AML-193 (cell line): ENCODE data around the gene MDM4.
"Not testable (repeated sequence)": the region's sequence is repeated elsewhere in the genome, so short reads cannot be mapped to it uniquely, and the experiment has no call there.

Experiments used
- DNase-seq, 2 experiments: peaks; one replicate each; lab custom pipeline; 2025; lab: John Stamatoyannopoulos, UW

MDM4 gene, protein sequence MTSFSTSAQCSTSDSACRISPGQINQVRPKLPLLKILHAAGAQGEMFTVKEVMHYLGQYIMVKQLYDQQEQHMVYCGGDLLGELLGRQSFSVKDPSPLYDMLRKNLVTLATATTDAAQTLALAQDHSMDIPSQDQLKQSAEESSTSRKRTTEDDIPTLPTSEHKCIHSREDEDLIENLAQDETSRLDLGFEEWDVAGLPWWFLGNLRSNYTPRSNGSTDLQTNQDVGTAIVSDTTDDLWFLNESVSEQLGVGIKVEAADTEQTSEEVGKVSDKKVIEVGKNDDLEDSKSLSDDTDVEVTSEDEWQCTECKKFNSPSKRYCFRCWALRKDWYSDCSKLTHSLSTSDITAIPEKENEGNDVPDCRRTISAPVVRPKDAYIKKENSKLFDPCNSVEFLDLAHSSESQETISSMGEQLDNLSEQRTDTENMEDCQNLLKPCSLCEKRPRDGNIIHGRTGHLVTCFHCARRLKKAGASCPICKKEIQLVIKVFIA

DNA sequence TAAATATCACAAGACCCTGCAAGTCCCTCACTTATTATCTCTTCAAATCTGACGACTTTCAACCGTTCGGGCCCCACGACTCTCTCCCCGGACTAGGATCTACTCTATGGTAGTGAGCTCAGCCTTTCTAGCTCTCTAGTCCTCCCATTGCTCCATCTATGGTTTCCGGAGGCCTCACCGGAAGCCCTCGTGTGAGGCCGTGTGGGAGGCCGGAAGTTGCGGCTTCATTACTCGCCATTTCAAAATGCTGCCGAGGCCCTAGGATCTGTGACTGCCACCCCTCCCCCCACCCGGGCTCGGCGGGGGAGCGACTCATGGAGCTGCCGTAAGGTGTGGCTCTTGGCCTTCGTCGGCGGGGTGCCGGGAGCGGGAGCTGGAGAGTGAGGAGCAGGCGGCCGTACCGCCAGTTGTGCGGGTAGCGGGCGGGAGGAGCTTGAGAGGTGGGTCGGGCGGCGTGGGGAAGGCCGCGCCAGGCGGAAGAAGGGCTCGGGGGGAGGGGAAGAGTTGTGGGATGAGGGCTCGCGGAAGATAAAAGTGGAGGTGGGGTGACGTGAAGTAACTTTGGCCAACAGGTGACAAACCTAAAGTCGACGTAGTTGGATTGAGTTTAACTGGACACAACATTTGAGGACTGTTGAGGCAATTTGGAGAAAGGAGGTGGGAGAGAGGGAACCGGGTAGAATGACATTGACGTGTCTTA lies at the start of gene MDM4:
MDM4 (plus strand) TSS at position 227 of the 700 bp plus-strand sequence. CDS start 9,113 bp downstream, outside the sequence.
- DNase-seq = peak; percentile 93 to 96

DNA sequence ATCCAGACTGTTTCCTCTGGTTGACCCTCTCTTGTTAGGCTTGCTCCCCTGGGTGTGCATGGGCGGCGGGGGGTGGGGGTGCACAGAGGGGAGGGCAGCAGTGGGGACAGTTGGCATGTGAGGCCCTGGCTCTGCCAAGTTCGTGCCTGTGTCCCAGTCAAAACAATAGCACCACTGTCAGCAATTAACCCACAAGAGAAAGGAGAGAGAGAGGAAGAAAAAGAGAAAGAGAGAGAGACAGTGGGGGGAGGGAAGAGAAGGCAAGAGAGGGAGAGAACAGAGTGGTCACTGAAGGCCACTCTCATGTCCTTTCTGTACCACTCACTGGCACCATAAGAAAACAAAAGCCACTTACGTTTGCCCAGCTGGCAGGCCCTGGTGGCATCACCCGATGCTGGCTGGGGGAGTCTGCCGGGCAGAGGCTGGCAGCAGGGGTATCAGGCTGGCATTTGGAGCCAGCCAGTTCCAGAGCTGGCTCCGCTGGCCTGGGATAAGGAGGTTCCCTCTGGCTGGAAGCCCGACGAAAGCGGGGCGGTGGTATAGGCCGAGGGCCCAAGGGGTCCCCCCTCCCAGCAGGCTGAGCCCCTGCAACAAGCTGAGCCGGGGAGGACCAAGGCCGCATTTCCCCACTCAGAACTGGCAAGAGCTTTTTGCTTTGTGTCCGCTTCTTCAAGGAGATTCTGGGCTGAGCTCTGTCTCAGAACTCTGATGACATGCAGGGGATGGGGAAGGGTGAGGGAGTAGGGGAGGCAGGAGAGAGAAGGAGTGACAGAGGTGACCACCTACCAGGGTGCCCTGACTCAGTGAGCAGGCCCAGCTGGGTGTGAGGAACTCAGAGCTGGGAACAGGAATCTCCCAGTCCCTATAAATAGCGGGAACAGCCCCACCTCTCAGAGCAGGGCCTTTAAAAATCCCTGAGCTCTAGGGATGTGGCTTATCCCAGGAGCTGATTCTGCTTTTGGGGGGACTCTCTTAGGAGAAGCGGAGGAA lies 49.5 kb upstream of the MDM4 start:
- no peak for DNase-seq

DNA sequence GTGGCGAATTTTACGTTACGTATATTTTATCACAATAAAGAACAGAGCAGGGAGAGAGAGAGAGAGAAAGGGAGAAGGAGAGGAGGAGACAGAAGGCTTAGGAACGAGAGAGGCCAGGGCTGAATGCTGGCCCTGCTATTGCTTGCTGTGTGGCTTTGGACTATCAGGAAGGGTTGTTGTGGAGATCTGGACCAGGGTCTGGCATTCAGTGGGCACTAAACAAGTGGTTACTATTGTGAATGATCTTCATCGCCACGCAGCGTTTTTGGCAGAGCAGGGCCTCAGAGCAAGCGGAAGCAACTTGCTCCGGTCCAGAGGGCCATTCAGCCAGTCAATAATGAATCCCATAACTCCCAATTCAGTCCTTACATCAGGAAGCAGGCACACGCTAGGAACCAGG lies 48.0 kb upstream of the MDM4 start:
- no peak for DNase-seq

DNA sequence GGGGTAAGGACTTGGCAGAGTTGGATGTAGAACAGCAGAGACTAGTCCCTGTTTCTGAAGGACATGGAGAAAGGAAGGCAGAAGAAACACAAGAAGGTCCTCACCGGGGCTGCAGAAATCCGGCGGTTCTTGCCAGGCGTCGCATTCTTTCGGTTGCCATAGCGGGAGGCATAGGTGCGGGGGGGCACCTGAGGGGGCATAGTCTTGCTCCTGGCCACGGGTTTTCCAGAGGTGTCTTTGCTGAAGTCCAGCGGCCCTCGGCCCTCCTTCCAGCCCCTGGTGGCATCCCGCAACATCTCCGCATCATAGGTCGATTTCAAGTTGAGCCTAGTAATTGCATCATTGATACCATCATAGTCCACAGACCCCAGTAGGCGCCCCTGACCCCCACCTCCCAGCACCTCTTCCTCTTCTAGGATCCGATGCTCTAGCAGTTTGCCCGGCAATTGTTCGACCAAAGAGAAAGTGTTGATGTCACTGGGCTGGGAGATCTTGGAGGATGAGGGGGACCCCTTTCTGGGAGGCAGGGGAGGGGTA lies 47.4 kb upstream of the MDM4 start:
- DNase-seq = no peak

DNA sequence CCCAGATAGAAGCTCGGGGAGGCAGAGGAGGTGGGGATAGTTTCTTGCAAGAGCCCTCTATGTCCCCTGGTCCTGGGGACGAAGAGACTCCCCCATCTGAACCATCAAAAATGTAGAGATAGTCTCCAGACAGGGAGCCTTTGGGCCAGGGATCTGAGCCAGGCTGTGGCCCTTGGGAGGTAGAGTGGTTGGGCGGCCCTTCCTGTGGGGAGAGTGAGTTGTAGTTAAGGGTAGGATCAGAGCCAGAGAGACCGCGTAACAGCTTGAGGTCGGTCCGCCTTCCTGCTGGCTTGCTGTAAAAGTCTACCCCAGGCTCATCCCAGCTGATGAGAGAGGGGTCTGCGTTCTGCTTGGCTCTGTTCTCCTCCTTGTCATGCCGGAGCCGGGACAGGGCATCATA lies 46.9 kb upstream of the MDM4 start:
- DNase-seq = no peak

DNA sequence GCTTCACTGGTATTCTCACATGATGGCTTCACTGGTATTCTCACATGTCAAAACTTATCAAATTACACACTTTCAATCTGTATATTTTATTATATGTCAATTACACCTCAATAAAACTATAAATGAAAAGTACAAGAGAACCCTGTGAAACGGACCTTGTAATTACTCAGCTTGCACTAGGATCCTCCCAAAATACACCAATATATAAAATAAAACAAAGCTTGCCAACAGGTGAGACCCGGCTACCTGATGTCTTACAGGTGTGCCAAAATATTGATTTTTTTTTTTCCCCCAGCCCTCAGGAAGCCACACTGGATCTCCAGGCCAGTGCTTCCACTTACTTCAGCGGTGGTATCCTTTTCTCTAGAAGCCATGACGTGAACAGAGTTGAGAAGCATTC lies 44.5 kb upstream of the MDM4 start:
- no peak for DNase-seq

DNA sequence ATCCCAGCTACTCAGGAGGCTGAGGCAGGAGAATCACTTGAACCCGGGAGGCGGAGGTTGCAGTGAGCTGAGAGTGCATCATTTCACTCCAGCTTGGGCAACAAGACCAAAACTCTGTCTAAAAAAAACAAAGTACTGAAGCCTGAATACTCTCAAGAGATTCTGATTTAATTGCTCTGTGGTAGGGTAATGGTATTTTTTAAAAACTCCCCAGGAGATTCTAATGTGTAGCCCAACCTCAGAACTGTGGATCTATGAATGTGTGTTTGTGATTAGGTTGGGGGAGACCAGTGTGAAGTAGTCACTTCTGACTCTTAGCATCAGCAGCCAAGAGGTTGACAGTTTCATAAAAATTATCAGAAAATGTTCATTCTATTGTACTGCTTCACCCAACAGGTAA lies 43.5 kb upstream of the MDM4 start:
- no peak for DNase-seq

DNA sequence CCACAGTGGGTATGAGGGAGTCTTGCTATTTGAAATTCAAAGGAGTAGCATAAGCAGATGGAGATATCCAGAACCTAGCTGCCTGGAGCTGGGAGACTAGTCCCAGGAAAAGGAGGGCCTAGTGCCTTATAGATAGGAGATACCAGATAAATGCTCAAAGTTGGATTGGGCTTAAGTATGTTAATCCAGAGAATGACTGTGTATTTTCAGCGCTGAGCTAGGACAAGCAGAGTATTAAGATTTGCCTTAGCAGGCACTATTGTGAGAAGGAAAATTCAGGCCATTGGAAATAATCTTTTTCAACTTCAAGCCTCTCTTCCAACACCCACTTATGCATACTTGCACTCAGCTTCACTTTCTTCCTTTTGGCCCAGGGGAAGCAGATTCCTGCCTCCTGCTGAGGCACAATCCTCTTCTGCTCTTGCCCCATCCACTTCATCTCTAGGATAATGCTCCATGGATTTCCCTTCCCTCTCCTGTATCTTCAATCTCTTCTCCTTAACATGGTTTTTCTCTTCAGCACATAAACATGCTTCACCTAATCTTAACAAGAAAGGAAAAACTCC lies 42.7 kb upstream of the MDM4 start:
- no peak for DNase-seq

DNA sequence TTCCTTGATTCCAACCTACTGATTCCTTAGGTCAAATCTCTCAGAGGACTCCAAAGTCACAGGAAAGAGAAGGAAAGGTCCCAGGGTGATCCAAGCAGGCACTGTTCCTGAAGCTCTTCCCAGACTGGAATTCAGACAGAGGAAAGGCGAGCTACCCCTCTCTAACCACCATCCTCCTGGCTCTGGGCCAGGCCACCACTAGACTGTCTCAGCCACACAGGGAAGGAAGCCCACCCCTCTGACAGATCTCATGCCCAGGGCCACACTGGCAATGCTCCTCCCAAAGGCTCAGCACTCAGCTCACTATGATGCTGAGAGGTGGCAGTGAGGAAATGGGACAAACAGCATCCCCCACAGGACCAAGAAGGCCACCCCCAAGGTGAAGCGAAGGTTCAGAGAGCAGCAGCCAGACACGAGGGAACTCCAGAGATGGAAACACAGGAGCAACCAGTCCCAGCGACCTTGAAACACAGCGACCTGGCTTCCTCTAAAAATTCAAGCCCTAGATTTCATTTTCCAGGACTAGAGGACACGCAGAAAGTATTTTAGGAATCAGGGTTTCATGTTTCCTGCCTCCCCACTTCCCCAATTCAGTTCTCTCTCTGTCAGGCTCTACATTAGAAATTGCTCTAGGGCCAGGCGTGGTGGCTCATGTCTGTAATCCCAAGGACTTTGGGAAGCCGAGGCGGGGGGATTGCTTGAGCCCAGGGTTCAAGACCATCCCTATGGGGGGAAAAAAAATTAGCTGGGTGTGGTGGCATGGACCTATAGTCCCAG lies 40.4 kb upstream of the MDM4 start:
- DNase-seq = no peak

DNA sequence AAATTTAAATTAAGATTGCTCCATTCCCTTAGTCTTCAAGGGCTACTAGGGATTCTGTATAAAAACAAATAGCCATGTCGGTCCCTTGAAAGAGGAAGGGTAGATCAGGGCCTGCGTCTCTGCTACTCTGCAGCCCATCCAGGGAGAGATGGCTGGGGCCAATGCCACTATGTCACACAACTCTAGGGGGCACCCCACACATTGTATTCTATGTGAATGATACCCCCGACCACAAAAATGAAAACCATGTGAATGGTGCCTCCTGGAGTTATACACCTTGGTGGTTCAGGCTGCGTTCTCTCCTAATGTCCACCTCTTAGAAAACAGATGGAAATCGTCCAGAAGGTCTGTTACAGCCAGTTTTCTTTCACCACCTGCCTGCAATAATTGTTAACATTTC lies 39.6 kb upstream of the MDM4 start:
- DNase-seq = no peak

DNA sequence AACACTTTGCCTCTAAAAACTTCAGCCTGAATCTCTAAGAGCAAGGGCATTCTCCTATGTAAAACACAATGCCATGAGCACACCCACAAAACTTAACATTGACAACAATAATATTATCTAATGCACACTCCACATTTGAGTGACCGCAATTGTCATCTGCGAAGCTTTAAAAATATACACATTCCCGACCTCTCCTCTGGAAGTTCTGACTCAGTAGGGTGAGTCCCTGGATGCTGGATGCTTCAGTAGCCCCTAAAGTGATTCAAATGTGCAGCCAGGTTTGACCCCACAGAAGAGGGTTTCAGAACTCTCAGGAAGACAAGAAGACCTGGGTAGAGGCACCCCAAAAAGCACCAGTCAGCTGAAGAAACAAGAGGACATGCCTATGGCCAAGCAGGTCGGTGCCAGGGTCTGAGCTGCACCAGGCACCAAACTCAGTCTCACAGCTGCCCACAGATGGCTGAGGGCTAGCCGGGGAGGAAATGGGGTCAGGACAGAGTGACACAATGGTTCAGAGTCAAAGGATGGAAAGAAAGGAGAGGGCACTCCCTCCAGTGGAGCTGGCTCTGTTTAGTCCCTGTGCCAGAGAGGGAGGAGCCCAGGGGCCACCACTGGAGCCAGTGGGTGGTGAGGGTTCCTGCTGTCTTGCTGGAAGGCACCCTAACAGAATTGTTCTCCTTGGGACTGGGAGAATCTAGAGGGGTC lies 39.0 kb upstream of the MDM4 start:
- DNase-seq = no peak

DNA sequence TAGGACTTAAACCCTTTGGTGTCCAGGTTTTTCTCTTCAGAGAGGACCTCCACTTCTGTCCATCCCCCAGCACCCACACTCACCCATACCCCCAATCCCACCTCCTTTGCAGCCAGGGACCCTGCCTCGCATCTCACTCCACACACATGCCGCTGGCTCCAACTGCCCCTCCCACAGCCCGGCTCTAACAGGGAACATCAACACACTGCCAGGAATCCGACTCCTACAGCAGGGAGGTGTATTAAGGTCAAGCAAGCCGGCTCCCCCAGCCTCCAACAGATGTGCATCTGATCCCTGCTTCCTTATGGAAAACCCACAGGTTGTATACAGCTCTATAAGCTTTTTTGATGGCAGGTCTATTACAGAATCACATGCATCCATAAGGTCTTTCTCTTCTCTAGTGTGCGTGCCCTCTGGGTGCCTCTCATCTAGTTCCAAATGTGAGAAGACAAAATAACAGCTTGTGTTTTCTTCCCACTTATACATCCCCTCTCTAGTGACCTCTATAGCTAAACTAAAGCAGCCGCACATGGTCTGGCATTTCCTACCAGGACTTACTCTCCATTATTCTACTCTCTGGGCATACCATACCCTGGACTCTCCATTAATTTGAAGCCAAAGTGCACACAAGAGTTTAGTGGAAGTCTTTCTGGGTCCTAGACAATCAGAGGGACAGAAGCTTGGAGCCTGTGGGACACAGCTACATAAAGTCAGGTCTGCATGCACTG lies 37.9 kb upstream of the MDM4 start:
- DNase-seq = no peak

DNA sequence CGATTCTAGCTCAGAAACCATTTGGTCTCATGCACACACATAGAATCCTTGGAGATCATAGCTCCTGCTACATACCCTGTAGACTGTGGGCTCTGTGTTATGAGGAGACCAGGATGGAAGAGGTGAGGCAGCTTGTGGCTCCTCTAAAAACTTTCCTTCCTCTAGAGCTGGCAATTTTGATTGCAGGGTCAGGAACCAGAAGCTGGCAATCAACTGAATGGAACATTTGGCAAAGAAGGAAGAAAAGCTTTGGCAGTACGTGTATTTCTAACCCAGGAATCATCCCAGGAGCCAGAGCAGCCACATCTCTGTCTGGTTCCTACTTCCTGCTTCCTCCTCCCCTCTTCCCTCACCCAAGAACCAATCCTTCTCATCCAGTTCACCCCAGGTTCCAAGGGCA lies 37.3 kb upstream of the MDM4 start:
- DNase-seq = no peak

DNA sequence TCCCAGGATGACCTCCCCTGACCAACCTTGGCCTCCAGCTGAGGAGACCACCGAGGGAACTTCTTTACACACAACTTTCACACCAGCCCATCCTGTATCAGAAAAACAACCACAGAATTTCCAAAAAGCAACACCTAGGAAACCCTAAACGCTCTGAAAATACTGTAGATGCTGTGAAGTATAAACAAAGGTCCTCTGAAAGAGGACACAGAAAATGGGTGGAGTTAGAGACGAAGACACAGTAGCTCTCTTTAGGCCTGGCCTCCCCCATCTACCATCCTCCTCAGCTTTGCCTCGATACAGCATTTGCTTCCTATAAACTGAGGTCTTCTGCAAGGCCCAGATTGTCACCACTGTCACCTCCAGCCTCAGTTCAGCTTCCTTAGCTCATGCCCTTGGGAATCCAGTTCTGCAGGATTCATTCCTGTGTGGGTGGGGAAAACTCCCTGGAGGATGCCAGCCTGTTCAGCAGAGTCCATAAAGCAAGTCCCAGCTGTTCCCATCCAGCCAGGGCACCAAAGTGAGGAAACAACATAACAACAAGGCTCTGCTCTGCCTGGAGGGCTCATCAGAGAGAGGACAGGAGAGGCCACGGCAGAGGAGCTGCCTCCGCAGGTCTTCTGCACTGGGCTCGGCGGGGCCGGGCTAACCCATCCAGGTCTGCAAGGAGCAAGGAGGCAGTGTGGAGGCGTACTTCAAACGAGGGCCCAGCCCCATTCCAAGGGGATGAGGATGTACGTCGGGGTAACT lies 36.6 kb upstream of the MDM4 start:
- no peak for DNase-seq

DNA sequence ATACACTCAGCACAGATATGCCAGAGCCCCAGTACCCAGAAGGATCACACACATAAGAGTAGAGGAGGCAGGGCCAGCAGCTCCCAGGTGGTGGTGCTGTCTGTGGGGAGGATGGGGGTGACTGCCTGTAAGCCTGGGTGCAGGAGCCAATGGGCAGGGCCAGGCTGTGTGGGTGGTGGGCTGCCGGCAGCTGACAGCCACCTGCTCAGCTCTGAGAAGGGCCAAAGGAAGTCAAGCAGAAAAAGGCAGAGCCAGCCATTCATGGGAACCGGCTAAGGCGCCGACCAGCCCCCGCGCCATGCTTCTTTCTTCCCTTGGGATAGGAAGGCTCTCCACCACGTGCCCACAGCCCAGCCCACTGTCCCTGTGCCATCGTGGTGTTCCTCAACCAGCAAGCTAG lies 35.7 kb upstream of the MDM4 start:
- no peak for DNase-seq

DNA sequence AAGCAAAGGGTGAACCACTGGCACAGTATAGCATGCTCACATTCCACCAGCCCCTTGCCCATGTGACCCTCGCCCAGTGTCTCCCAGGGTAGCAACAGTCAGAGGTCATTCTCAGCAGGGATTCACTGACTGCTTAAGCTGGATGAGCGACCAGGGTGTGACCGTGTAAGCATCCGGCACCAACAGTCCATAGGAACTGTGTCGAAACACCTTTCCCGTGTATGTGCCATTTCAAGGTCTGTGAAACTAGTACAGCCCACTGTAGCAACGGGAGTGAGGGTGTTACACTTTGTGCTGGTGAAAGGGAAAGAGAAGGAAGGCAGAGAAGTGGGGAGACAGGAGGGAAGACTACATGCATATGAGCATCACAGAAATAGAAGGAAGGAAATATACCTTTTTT lies 32.4 kb upstream of the MDM4 start:
- DNase-seq = no peak

DNA sequence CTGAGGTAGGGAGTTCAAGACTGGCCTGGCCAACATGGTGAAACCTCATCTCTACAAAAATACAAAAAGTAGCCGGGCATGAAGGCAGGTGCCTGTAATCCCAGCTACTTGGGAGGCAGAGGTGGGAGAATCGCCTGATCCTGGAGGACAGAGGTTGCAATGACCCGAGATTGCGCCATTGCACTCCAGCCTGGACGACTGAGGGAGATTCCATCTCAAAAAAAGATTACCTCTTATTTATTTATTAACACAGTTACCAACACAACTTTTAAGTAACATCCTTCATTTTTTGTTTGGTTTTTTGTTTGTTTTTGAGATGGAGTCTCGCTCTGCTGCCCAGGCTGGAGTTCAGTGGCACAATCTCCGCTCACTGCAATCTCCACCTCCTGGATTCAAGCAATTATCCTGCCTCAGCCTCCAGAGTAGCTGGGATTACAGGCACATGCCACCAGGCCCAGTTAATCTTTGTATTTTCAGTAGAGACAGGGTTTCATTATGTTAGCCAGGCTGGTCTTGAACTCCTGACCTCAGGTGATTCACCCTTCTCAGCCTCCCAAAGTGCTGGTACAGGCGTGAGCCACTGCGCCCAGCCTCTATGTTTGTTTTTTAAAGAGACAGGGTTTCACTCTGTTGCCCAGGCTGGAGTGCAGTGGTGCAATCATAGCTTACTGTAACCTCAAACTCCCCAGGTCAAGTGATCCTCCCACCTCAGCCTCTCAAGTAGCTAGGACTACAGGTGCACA lies 29.5 kb upstream of the MDM4 start:
- DNase-seq = not testable (repeated sequence)

DNA sequence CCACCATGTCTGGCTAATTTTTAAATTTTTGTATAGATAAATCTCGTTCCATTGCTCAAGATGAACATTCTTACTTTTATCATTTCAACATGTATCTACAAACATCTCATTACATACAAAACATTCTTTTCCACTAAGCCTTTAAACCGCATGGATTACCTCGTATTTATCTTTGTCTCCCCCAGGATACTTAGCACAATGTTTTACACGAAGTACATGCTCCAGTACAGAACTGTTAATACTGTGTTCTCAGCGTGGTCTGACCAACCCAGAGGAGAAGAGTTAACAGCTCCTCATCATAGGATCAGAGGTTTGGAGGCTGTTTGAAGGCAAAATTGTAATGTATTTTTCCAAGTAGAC lies 29.0 kb upstream of the MDM4 start:
- no peak for DNase-seq
